HG03558 (cell line): ENCODE data around the gene NEAT1.

Source experiments
- ATAC-seq: cut with Tn5 transposase; IDR thresholded peaks from one replicate; pipeline ENCODE4 v1.9.1; 2021; ENCODE audit warnings: moderate number of reproducible peaks; ENCODE audit not compliant: unreplicated experiment; ENCODE audit errors: extremely low read depth

The NEAT1 gene

GRCh38 chr11:65420979-65421793 lies 1.4 kb upstream of the NEAT1 start:
- ATAC-seq: no peak

GRCh38 chr11:65421794-65422632 lies 585 bp upstream of the NEAT1 start:
- ATAC-seq: no peak

- ATAC-seq: no peak
These were observed 1.1 kb downstream of the NEAT1 start for GRCh38 chr11:65423516-65424204.

- ATAC-seq: no peak
These were observed 1.9 kb downstream of the NEAT1 start for GRCh38 chr11:65424205-65425104.

DNA sequence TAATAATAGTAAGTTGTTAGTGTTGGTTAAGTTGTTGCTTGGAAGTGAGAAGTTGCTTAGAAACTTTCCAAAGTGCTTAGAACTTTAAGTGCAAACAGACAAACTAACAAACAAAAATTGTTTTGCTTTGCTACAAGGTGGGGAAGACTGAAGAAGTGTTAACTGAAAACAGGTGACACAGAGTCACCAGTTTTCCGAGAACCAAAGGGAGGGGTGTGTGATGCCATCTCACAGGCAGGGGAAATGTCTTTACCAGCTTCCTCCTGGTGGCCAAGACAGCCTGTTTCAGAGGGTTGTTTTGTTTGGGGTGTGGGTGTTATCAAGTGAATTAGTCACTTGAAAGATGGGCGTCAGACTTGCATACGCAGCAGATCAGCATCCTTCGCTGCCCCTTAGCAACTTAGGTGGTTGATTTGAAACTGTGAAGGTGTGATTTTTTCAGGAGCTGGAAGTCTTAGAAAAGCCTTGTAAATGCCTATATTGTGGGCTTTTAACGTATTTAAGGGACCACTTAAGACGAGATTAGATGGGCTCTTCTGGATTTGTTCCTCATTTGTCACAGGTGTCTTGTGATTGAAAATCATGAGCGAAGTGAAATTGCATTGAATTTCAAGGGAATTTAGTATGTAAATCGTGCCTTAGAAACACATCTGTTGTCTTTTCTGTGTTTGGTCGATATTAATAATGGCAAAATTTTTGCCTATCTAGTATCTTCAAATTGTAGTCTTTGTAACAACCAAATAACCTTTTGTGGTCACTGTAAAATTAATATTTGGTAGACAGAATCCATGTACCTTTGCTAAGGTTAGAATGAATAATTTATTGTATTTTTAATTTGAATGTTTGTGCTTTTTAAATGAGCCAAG lies 2.7 kb downstream of the NEAT1 start:
- ATAC-seq: no peak

- no peak for ATAC-seq
These were observed 3.6 kb downstream of the NEAT1 start for GRCh38 chr11:65425971-65426838.

DNA sequence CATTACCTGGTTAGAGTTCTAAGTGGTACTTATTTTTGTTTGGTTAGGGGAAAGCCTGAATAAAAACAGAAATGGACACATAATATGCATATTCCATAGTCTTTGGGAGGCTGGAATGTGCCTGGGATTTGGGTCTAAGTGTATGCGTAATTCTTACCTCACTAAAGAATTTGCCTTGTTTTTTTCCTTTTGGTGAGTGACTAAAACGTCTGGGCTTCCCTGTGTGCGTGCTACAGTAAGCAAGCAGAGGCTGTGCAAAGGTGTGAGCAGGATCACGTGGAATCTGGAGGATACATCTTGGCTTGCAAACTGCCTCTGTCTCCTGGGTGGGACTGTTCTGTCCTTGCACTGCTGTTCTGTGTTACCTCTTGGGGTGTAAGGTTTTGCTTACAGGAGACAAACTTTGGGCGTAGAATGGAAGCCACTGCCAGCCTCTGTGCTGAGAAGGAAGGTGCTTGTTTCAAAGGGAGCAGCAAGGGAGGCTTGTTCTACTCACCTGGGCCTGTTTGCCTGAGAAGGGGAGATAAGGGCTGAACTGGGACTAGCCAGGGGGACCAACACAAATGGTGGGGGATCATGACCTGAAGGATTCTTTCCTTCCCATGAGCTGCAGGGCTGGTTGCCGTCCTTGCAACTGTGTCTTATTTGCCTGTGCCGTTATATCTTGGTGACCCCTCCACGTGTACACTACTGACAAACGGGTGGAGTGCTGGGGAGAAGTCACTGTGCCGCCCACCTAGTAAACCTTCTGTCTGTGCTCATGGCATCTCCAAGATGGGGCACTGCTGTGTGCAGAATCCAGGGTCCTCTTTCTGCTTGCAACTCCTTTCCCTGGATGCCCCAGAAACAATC lies 4.5 kb downstream of the NEAT1 start:
- ATAC-seq: no peak

DNA sequence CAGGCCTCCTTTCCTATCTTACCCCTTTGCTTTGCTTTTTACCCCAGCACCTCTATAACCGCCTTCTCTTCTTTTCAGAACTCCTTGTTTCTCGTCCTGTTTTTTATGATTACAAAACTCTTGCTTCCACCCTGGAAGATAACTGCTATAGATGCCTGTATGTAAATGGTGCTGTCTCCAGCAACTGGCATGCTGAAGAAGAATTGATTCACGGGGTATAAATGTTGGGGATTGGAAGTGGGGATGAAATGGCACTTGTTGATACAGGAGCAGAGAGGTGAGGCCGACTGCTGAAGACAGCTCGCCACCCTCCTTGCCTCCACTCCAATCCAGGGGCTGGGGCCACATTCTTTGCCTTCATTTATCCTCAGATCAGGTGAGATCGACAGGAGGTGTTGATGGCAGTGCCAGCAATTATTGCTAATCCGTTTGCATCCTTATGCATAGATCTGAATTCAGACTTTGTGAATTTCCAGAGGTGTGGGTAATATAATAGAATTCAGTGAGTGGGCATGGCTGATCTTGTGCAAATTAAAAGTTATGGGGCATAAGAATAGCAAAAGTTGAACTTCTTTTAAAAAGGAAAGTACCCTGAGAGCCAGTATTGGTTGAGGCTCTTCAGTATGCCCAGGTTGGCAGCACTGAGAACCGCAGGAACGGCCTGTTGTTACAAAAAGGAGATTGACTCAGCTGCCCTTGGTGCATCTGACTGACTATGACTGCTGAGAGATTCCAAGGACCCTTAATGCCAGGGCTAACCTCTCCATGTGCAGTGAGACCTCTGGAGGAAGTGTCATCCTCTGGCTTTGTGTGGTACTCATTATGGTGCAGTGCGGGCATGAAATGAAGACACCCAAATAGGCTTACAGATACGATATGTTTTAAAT lies 5.3 kb downstream of the NEAT1 start:
- no peak for ATAC-seq

DNA sequence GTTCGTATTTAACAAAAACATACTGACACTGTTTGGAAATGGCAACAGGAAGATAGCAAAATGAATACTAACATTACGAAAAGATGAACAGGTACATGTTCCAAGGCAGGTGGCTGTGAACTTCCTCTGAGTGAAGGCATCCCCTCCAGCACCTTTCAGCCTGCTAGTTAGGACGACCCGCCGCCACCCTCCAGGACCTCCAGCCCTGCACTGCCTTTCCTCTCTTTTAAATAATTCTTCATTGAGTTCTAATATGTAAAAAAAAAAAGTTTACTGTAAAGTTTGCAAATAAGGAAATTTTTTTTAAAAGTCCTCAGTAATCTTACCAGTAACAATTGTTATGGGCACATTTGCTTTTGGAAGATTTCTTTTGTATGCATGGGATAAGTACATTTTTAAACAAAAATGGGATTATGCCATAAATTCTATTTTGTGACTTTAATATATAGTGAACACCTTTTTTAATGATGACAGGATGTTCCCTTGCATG lies 6.0 kb downstream of the NEAT1 start:
- ATAC-seq: no peak

- ATAC-seq: no peak
These were observed 6.6 kb downstream of the NEAT1 start for GRCh38 chr11:65429068-65429681.

GRCh38 chr11:65429724-65430405 lies 7.3 kb downstream of the NEAT1 start:
- ATAC-seq: no peak

DNA sequence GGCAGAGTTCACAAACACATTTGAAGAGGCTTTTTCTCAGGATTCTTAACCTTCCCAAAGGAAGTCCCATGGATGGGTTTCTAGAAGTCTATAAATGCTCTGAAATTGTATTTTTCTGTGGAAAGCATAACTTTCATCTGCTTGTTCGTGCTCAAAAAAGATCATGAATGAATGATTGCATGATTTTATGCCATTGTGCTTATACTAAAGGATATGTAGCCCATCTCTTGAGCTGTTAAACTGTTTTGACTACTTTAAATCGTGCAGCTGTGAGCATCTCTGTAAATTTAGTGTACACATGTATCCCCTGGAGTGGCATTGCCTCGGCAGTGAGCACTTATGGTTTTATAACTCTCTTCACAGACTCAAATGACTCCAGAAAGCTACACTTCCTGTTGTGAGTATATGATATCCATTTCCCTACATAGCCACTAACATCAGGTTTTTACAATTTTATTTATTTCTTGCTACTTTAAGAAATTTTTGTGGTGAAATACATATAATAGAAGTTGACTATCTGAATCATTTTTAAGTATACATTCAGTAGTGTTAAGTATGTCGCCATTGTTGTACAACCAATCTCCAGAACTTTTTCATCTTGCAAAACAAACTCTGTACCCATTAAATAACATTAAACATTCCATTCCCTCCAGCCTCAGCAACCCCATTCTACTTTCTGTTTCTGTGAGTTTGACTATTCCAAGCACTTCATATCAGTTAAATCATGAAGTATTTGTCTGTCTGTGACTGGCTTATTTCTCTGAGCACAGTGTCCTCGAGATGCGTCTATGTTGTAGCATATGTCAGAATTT lies 8.0 kb downstream of the NEAT1 start:
- no peak for ATAC-seq

DNA sequence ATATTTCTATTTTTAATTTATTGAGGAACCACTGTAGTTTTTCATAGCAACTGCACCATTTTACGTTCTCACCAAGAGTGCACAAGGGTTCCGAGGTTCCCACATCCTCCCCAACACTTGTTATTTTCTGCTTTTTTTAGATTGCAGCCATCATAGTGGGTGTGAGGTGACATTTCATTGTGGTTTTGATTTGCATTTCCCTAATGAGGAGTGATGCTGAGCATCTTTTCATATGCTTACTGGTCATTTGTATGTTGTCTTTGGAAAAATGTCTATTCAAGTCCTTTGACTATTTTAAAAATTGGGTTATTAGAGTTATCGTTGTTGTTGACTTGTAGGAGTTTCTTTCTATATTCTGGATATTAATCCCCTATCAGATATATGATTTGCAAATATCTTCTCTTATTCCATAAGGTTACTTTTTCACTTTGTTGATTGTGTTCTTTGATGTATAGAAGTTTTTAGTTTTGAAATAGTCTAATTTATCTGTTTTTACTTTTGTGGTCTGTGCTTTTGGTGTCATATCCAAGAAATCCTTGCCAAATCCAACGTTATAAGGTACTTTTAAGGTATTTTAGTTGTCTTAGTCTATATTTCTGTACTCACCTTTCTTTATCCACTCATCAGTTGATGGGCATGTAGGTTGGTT lies 9.0 kb downstream of the NEAT1 start:
- ATAC-seq: no peak
